ENCODE measurements around the gene ICAM1. TPM values are rescaled to one million over a fixed set of nuclear protein-coding genes. Genes with fewer than 3 reads are reported as not detected.

The ICAM1 gene
- total and polyA plus RNA-seq, 2 of the 13 experiments (the other 11 are each of a cell fraction or from before 2014, with no cell fraction given) = 37.9 to 98.4 TPM

DNA sequence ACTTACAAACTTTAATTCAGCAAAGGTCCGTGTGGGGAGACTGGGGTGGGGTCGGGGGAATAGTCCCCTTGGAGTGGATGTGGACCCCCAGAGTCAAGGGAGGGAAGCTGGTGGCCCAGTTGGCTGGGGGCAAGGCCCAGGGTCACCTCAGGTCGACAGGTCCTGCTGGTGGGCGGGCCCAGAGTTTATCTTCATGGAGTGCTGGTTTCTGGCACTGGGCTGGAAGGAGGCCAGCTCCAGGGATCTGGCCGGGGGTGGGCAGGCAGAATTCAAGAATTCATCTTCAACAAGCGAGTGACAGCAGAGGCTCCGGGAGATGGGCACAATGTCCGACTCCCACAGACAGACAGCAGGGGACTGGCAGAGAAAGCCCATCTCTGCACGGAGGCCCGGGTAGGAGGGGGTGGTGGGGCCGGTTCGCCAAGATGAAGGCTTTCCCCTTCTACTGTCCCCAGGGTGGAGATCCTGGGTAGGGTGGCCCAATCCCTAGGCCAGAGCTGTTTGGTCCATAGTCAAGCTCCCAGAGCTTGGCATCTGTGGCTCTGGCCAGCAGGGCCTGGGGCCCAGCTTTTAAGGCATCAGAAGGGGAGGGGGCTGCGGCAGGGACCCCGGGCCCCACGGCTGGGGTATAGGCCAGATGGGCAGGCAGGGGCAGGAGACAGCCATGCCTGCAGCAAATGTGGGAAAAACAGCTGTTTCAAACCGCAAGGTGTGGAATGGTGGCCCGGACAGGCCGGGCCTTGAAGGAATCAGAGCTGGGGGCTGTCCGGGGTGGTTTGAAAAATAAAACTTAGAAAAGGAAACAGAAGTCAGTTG lies 45.5 kb downstream of the ICAM1 start (continued):
- TF ChIP-seq HOXA9 (CRISPR knock-in tag; IDR thresholded peaks at IDR 0.05; ENCODE audit: borderline replicate concordance) (no peak), TIGD3 (CRISPR knock-in tag; IDR thresholded peaks at IDR 0.05; ENCODE audit: borderline replicate concordance) (no peak), IRX3 (CRISPR knock-in tag; IDR thresholded peaks at IDR 0.05; ENCODE audit: borderline replicate concordance, low read depth) (peak; percentile 3; the same call in 1 of the 2 replicates), POLR2AphosphoS2 (IDR thresholded peaks at IDR 0.05; ENCODE audit: low read depth, low read length) (peak; percentile 17; the same call in 1 of the 2 replicates), ATF5 (CRISPR knock-in tag; IDR thresholded peaks at IDR 0.05; ENCODE audit: low read depth) (no peak), TRIM22 (IDR thresholded peaks at IDR 0.05) (no peak), ZNF577 (CRISPR knock-in tag; IDR thresholded peaks at IDR 0.05; ENCODE audit: borderline replicate concordance, low read depth) (no peak), CBX2 (IDR thresholded peaks at IDR 0.05; ENCODE audit: low read depth, low read length) (no peak), CBX2 (CRISPR knock-in tag; IDR thresholded peaks at IDR 0.05; ENCODE audit: low read depth) (no peak), ZNF766 (CRISPR knock-in tag; IDR thresholded peaks at IDR 0.05; ENCODE audit: borderline replicate concordance) (no peak), ZNF879 (CRISPR knock-in tag; IDR thresholded peaks at IDR 0.05) (no peak), ZNF597 (CRISPR knock-in tag; IDR thresholded peaks at IDR 0.05) (no peak), ZBTB20 (CRISPR knock-in tag; IDR thresholded peaks at IDR 0.05; ENCODE audit: borderline replicate concordance, low read depth) (no peak)
- TF ChIP-seq, protein P1, sequence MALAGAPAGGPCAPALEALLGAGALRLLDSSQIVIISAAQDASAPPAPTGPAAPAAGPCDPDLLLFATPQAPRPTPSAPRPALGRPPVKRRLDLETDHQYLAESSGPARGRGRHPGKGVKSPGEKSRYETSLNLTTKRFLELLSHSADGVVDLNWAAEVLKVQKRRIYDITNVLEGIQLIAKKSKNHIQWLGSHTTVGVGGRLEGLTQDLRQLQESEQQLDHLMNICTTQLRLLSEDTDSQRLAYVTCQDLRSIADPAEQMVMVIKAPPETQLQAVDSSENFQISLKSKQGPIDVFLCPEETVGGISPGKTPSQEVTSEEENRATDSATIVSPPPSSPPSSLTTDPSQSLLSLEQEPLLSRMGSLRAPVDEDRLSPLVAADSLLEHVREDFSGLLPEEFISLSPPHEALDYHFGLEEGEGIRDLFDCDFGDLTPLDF (CRISPR knock-in tag; IDR thresholded peaks at IDR 0.05) = no peak
- TF ChIP-seq, protein P2, sequence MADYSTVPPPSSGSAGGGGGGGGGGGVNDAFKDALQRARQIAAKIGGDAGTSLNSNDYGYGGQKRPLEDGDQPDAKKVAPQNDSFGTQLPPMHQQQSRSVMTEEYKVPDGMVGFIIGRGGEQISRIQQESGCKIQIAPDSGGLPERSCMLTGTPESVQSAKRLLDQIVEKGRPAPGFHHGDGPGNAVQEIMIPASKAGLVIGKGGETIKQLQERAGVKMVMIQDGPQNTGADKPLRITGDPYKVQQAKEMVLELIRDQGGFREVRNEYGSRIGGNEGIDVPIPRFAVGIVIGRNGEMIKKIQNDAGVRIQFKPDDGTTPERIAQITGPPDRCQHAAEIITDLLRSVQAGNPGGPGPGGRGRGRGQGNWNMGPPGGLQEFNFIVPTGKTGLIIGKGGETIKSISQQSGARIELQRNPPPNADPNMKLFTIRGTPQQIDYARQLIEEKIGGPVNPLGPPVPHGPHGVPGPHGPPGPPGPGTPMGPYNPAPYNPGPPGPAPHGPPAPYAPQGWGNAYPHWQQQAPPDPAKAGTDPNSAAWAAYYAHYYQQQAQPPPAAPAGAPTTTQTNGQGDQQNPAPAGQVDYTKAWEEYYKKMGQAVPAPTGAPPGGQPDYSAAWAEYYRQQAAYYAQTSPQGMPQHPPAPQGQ (CRISPR knock-in tag; IDR thresholded peaks at IDR 0.05; ENCODE audit: borderline replicate concordance) = no peak

Data from HepG2 (cell line).